Neural progenitor cell (in vitro differentiated cells): Measurements from ENCODE around the gene FHOD3. TPM values are rescaled to one million over a fixed set of nuclear protein-coding genes. Genes with fewer than 3 reads are reported as not detected.

ENCODE experiments used
- DNase-seq: peaks from one replicate; pipeline ENCODE4 v3.0.0-alpha.2; 2016; ENCODE audit warnings: low spot score
- H2AFZ ChIP-seq: fragments of 200-600 bp; sonication (generic); replicated peaks from 2 replicates; pipeline ENCODE4 v1.6.1; 2016; ENCODE audit warnings: antibody characterized with exemption
- H3F3A ChIP-seq: fragments of 200-600 bp; sonication (generic); 2 replicates; pipeline ENCODE4 v1.6.1; 2016; ENCODE audit warnings: antibody characterized with exemption, low read depth
- H3K27ac ChIP-seq: fragments of 200-600 bp; sonication (generic); 2 replicates; pipeline ENCODE4 v1.5.1; 2016; ENCODE audit warnings: mild to moderate bottlenecking
- H3K27me3 ChIP-seq: fragments of 200-600 bp; sonication (generic); 2 replicates; pipeline ENCODE4 v1.6.1; 2016; ENCODE audit warnings: mild to moderate bottlenecking, moderate library complexity
- H3K36me3 ChIP-seq: fragments of 200-600 bp; sonication (generic); 2 replicates; pipeline ENCODE4 v1.5.1; 2016
- H3K4me1 ChIP-seq: fragments of 200-600 bp; sonication (generic); 2 replicates; pipeline ENCODE4 v1.6.1; 2016; ENCODE audit warnings: mixed run types
- H3K4me2 ChIP-seq: fragments of 200-600 bp; sonication (generic); 2 replicates; pipeline ENCODE4 v1.6.1; 2016
- H3K4me3 ChIP-seq: fragments of 200-600 bp; sonication (generic); 2 replicates; pipeline ENCODE4 v1.5.1; 2016
- H3K79me2 ChIP-seq: fragments of 200-600 bp; sonication (generic); 2 replicates; pipeline ENCODE4 v1.6.1; 2016; ENCODE audit warnings: low read depth
- H3K9ac ChIP-seq: fragments of 200-600 bp; sonication (generic); 2 replicates; pipeline ENCODE4 v1.6.1; 2016
- H3K9me3 ChIP-seq: fragments of 200-600 bp; sonication (generic); 2 replicates; pipeline ENCODE4 v1.5.1; 2016; ENCODE audit warnings: low read depth
- H4K20me1 ChIP-seq: fragments of 200-600 bp; sonication (generic); 2 replicates; pipeline ENCODE4 v1.6.1; 2016; ENCODE audit warnings: low read depth
- H3K27ac Mint-ChIP-seq: 3 replicates; pipeline ENCODE4 v1.8.0; 2021; ENCODE audit warnings: mixed read lengths
- H3K27me3 Mint-ChIP-seq: 2 replicates; pipeline ENCODE4 v1.8.0; 2022; ENCODE audit warnings: low read depth, mild to moderate bottlenecking, inconsistent platforms, moderate library complexity, mixed read lengths; ENCODE audit not compliant: insufficient read depth
- H3K36me3 Mint-ChIP-seq: 3 replicates; pipeline ENCODE4 v1.8.0; 2021; ENCODE audit warnings: mixed read lengths
- H3K4me1 Mint-ChIP-seq: 3 replicates; pipeline ENCODE4 v1.8.0; 2021; ENCODE audit warnings: mixed read lengths
- H3K4me3 Mint-ChIP-seq: 3 replicates; pipeline ENCODE4 v1.8.0; 2021; ENCODE audit warnings: mild to moderate bottlenecking, moderate library complexity, mixed read lengths
- H3K9me3 Mint-ChIP-seq: 3 replicates; pipeline ENCODE4 v1.8.0; 2020; ENCODE audit warnings: mixed read lengths
- CTCF ChIP-seq: fragments of 200-600 bp; sonication (generic); IDR thresholded peaks from 2 replicates; pipeline ENCODE4 v1.5.1; 2017; ENCODE audit warnings: antibody characterized with exemption, mild to moderate bottlenecking
- EZH2 ChIP-seq: fragments of 200-600 bp; sonication (generic); IDR thresholded peaks from 2 replicates; pipeline ENCODE4 v1.6.1; 2017; ENCODE audit warnings: antibody characterized with exemption, mild to moderate bottlenecking, moderate library complexity
- EZH2phosphoT487 ChIP-seq: fragments of 200-600 bp; sonication (generic); IDR thresholded peaks from 2 replicates; pipeline ENCODE4 v1.6.1; 2017; ENCODE audit warnings: antibody characterized with exemption
- total RNA-seq: library from RNA; depleted of rRNA; stranded (reverse); fragments of >200 nt; gene quantifications from 2 replicates; pipeline ENCODE4 v1.2.3, GENCODE V29; 2015; ENCODE audit warnings: low replicate concordance

FHOD3 gene
- total RNA-seq, 1 donor from 2014 or later, result 69.7 TPM

DNA sequence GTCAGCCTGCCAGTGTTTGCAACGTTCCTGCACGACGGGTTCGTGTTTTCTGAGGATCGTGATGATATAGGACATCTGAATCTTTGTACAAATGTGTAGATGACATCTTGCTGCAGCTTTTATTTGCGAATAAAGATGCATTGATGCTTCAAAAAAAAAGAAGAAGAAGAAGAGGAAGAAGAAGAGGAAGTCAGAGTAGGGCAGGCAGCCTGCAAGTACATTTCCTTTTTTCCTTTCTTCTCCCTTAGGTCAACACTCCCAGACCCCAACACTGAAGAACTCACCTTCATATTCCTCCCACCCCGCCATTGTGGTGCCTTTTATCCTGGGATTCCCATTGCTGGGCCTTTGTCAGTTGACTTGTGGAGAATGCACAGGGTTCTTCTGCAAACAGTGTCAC is 91.5 kb downstream of the FHOD3 start:
- no peaks in the 10 kb centered on the region for H3K36me3 ChIP-seq
- no peaks in the 10 kb centered on the region for H3K27me3 ChIP-seq
- H3K79me2 ChIP-seq, result peaks cover 78% of the 10 kb centered on the region
- Mint-ChIP-seq H3K4me1 (no peaks in the 10 kb centered on the region), H3K27ac (no peak overlapping the region), H3K27me3 (peaks cover 4% of the 10 kb centered on the region), H3K9me3 (peaks cover 5% of the 10 kb centered on the region), H3K36me3 (peaks cover 7% of the 10 kb centered on the region), H3K4me3 (no peak overlapping the region)
- H4K20me1 ChIP-seq, result peaks cover 57% of the 10 kb centered on the region
- H3K4me3 ChIP-seq, result no peak overlapping the region
- H3K9me3 ChIP-seq, result no peaks in the 10 kb centered on the region
- H3K4me1 ChIP-seq, result peaks cover 14% of the 10 kb centered on the region
- TF ChIP-seq EZH2phosphoT487 (no peak), EZH2 (no peak), CTCF (no peak)
- no peak overlapping the region for H3K9ac ChIP-seq
- no peak overlapping the region for H2AFZ ChIP-seq
- no peak for DNase-seq
- H3K4me2 ChIP-seq, result no peak overlapping the region
- no peak overlapping the region for H3K27ac ChIP-seq
- peaks cover 20% of the 10 kb centered on the region for H3F3A ChIP-seq

DNA sequence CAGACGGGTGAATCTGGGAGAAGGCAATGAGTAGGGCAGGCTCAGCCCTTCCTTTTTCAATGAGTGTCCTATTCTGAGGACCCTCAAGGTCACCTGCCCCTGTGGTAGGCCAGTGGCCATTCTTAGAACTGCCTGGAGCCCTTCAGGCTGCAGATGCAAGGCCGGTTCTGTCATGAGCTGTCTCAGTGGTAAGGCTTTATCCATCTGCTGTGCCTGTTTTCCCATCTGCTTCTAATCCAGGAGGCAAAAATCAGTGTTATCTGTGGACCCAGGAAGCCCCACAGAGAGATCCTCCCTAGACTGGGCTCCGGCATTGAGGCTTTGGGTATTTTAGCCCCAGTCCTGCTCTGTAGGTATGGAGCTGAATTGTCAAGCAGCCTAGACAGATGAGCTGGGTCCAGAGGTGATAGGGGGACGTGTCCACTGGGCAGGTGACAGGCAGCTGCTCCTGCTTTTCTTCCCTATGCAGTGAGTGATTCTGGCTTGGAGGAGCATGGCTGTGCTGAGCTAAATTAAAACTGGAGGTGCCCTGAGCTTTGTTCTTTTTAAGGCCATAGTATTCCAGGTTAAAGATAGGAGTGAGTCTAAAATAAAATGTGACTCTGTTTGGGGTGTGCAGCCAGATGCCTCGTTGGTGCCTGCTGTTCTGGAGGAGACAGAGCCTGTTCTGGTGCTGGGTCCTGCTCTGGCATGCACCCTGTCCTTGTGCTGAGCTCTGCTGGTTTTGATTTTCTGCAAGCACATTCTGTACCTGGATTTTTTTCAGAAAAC is 92.5 kb downstream of the FHOD3 start:
- Histone ChIP-seq H4K20me1 (peaks cover 57% of the 10 kb centered on the region), H3K27me3 (no peaks in the 10 kb centered on the region), H3K9me3 (peaks cover 5% of the 10 kb centered on the region), H3K9ac (no peak overlapping the region), H2AFZ (no peak overlapping the region), H3K27ac (no peak overlapping the region), H3K4me1 (peaks cover 14% of the 10 kb centered on the region), H3F3A (peaks cover 23% of the 10 kb centered on the region), H3K79me2 (peaks cover 78% of the 10 kb centered on the region), H3K36me3 (no peaks in the 10 kb centered on the region), H3K4me3 (no peak overlapping the region), H3K4me2 (no peak overlapping the region)
- H3K27ac Mint-ChIP-seq, result no peak overlapping the region
- H3K9me3 Mint-ChIP-seq, result peaks cover 15% of the 10 kb centered on the region
- peaks cover 9% of the 10 kb centered on the region for H3K36me3 Mint-ChIP-seq
- no peak overlapping the region for H3K4me3 Mint-ChIP-seq
- TF ChIP-seq CTCF, result no peak
- no peak for TF ChIP-seq EZH2
- no peak for TF ChIP-seq EZH2phosphoT487
- no peaks in the 10 kb centered on the region for H3K4me1 Mint-ChIP-seq
- H3K27me3 Mint-ChIP-seq, result peaks cover 4% of the 10 kb centered on the region
- no peak for DNase-seq

GRCh38 chr18:36391426-36392145 is 94.1 kb downstream of the FHOD3 start:
- Mint-ChIP-seq H3K27ac (no peak overlapping the region), H3K4me3 (no peak overlapping the region), H3K9me3 (peaks cover 25% of the 10 kb centered on the region), H3K4me1 (no peaks in the 10 kb centered on the region), H3K36me3 (peaks cover 10% of the 10 kb centered on the region), H3K27me3 (peaks cover 4% of the 10 kb centered on the region)
- no peak overlapping the region for H2AFZ ChIP-seq
- H3F3A ChIP-seq, result peaks cover 23% of the 10 kb centered on the region
- no peak overlapping the region for H3K9ac ChIP-seq
- peaks cover 79% of the 10 kb centered on the region for H3K79me2 ChIP-seq
- no peak overlapping the region for H3K27ac ChIP-seq
- no peak overlapping the region for H3K4me3 ChIP-seq
- peaks cover 14% of the 10 kb centered on the region for H3K4me1 ChIP-seq
- peaks cover 14% of the 10 kb centered on the region for H3K36me3 ChIP-seq
- H3K9me3 ChIP-seq, result peaks cover 21% of the 10 kb centered on the region
- no peak overlapping the region for H3K4me2 ChIP-seq
- H3K27me3 ChIP-seq, result no peaks in the 10 kb centered on the region
- peaks cover 56% of the 10 kb centered on the region for H4K20me1 ChIP-seq
- TF ChIP-seq EZH2phosphoT487 (no peak), CTCF (no peak), EZH2 (no peak)
- no peak for DNase-seq
